ENCODE results near the gene ARHGAP1. TPM values are rescaled to one million over a fixed set of nuclear protein-coding genes. Genes with fewer than 3 reads are reported as not detected.
A peak's percentile ranks its signal among the peaks of the same experiment; 100 is the strongest.
"Not testable (repeated sequence)": the region's sequence is repeated elsewhere in the genome, so short reads cannot be mapped to it uniquely, and the experiment has no call there.

ARHGAP1 gene
- total and polyA plus RNA-seq, 2 experiments from 2014 or later: 54.3 to 98.5 TPM

GRCh38 chr11:46672381-46672839, 28.0 kb downstream of the ARHGAP1 start:
- WGBS, 2 experiments (ENCODE audit: low coverage in 1 of 2, low lambda C conversion rate in 2 of 2, missing lambda C conversion rate in 2 of 2): 70 to 80% methylated on average over 6 to 7 of the region's 7 CpGs
- DNase-seq: no peak
- Histone ChIP-seq H4K20me1 (ENCODE audit: insufficient read depth) (no peaks in the 10 kb centered on the region), H3K79me2 (ENCODE audit: insufficient read depth) (no peaks in the 10 kb centered on the region), H3K9me3 (ENCODE audit: low read depth) (no peaks in the 10 kb centered on the region), H3K4me3 (no peak overlapping the region), H3F3A (ENCODE audit: insufficient read depth) (peaks cover 52% of the 10 kb centered on the region), H3K4me2 (ENCODE audit: unreplicated experiment) (no peak overlapping the region), H2AFZ (no peak overlapping the region), H3K9me2 (ENCODE audit: insufficient read depth) (no peaks in the 10 kb centered on the region), H3K27ac (no peak overlapping the region), H3K4me1 (ENCODE audit: insufficient read depth) (peaks cover 18% of the 10 kb centered on the region), H3K27me3 (replicated peaks; ENCODE audit: insufficient read depth) (no peaks in the 10 kb centered on the region), H3K9ac (no peak overlapping the region), H3K36me3 (ENCODE audit: low read depth) (peaks cover 25% of the 10 kb centered on the region; the same call in 1 of the 2 replicates)
- TF ChIP-seq EZH2phosphoT487 (IDR thresholded peaks at IDR 0.05; ENCODE audit: insufficient read depth, low read depth) (no peak), EZH2 (IDR thresholded peaks at IDR 0.05; ENCODE audit: insufficient read depth, poor library complexity, severe bottlenecking) (no peak)
- in situ Hi-C loops (cut with MboI): no loop called here

GRCh38 chr11:46671958-46672315, 28.5 kb downstream of the ARHGAP1 start:
- 89 to 90% methylated on average over 10 of the region's 10 CpGs for WGBS, 2 experiments (ENCODE audit: low coverage in 1 of 2, low lambda C conversion rate in 2 of 2, missing lambda C conversion rate in 2 of 2)
- Histone ChIP-seq H3K4me3 (no peak overlapping the region), H2AFZ (no peak overlapping the region), H4K20me1 (ENCODE audit: insufficient read depth) (no peaks in the 10 kb centered on the region), H3K9me3 (ENCODE audit: low read depth) (no peaks in the 10 kb centered on the region), H3K9me2 (ENCODE audit: insufficient read depth) (no peaks in the 10 kb centered on the region), H3K27ac (no peak overlapping the region), H3K79me2 (ENCODE audit: insufficient read depth) (no peaks in the 10 kb centered on the region), H3K4me1 (ENCODE audit: insufficient read depth) (peaks cover 18% of the 10 kb centered on the region), H3F3A (ENCODE audit: insufficient read depth) (peaks cover 47% of the 10 kb centered on the region), H3K36me3 (ENCODE audit: low read depth) (peaks cover 25% of the 10 kb centered on the region; the same call in 1 of the 2 replicates), H3K4me2 (ENCODE audit: unreplicated experiment) (no peak overlapping the region), H3K9ac (no peak overlapping the region), H3K27me3 (replicated peaks; ENCODE audit: insufficient read depth) (no peaks in the 10 kb centered on the region)
- TF ChIP-seq EZH2phosphoT487 (IDR thresholded peaks at IDR 0.05; ENCODE audit: insufficient read depth, low read depth): no peak
- TF ChIP-seq EZH2 (IDR thresholded peaks at IDR 0.05; ENCODE audit: insufficient read depth, poor library complexity, severe bottlenecking): no peak
- no peak for DNase-seq
- in situ Hi-C loops (cut with MboI): no loop called here

- peaks cover 34% of the 10 kb centered on the region for H3F3A ChIP-seq (ENCODE audit: insufficient read depth)
- H3K9ac ChIP-seq; H4K20me1 ChIP-seq (ENCODE audit: insufficient read depth); in situ Hi-C loops (cut with MboI); H3K4me3 ChIP-seq; H2AFZ ChIP-seq; H3K4me2 ChIP-seq (ENCODE audit: unreplicated experiment); DNase-seq; H3K79me2 ChIP-seq (ENCODE audit: insufficient read depth); H3K9me3 ChIP-seq (ENCODE audit: low read depth); H3K9me2 ChIP-seq (ENCODE audit: insufficient read depth); H3K27me3 ChIP-seq (replicated peaks; ENCODE audit: insufficient read depth): not testable (repeated sequence)
- H3K4me1 ChIP-seq (ENCODE audit: insufficient read depth): peaks cover 13% of the 10 kb centered on the region
- peak overlapping the region; percentile 69; the same call in 1 of the 2 replicates for H3K27ac ChIP-seq
- 91 to 94% methylated on average over 3 of the region's 3 CpGs for WGBS, 2 experiments (ENCODE audit: low coverage in 1 of 2, low lambda C conversion rate in 2 of 2, missing lambda C conversion rate in 2 of 2)
- peaks cover 35% of the 10 kb centered on the region; the same call in 1 of the 2 replicates for H3K36me3 ChIP-seq (ENCODE audit: low read depth)
Measured at GRCh38 chr11:46670521-46670920, 29.9 kb downstream of the ARHGAP1 start.

GRCh38 chr11:46669711-46670139, 30.7 kb downstream of the ARHGAP1 start:
- in situ Hi-C loops (cut with MboI): no loop called here
- no peaks in the 10 kb centered on the region for H3K9me2 ChIP-seq (ENCODE audit: insufficient read depth)
- H2AFZ ChIP-seq: no peak overlapping the region
- peaks cover 35% of the 10 kb centered on the region; the same call in 1 of the 2 replicates for H3K36me3 ChIP-seq (ENCODE audit: low read depth)
- no peaks in the 10 kb centered on the region for H3K79me2 ChIP-seq (ENCODE audit: insufficient read depth)
- H3K4me1 ChIP-seq (ENCODE audit: insufficient read depth): peaks cover 5% of the 10 kb centered on the region; the same call in 1 of the 2 replicates
- H3K4me3 ChIP-seq: no peak overlapping the region
- WGBS, 2 experiments (ENCODE audit: low coverage in 1 of 2, low lambda C conversion rate in 2 of 2, missing lambda C conversion rate in 2 of 2): 90 to 96% methylated on average over 3 of the region's 3 CpGs
- no peaks in the 10 kb centered on the region for H3K9me3 ChIP-seq (ENCODE audit: low read depth)
- DNase-seq: no peak
- no peak overlapping the region for H3K27ac ChIP-seq
- H3F3A ChIP-seq (ENCODE audit: insufficient read depth): peaks cover 30% of the 10 kb centered on the region; the same call in 1 of the 2 replicates
- H4K20me1 ChIP-seq (ENCODE audit: insufficient read depth): no peaks in the 10 kb centered on the region
- H3K27me3 ChIP-seq (replicated peaks; ENCODE audit: insufficient read depth): no peaks in the 10 kb centered on the region
- no peak for TF ChIP-seq EZH2phosphoT487 (IDR thresholded peaks at IDR 0.05; ENCODE audit: insufficient read depth, low read depth)
- TF ChIP-seq EZH2 (IDR thresholded peaks at IDR 0.05; ENCODE audit: insufficient read depth, poor library complexity, severe bottlenecking): no peak
- no peak overlapping the region for H3K9ac ChIP-seq
- no peak overlapping the region for H3K4me2 ChIP-seq (ENCODE audit: unreplicated experiment)

Data from GM23248 (cell line).